GM10847 (cell line): ENCODE data around the gene NUF2.

ENCODE experiments used
- POLR2A ChIP-seq: IDR thresholded peaks from 2 replicates; pipeline ENCODE4 v1.6.1; 2011; ENCODE audit not compliant: insufficient read length; ENCODE audit errors: extremely low read depth

Gene NUF2

DNA sequence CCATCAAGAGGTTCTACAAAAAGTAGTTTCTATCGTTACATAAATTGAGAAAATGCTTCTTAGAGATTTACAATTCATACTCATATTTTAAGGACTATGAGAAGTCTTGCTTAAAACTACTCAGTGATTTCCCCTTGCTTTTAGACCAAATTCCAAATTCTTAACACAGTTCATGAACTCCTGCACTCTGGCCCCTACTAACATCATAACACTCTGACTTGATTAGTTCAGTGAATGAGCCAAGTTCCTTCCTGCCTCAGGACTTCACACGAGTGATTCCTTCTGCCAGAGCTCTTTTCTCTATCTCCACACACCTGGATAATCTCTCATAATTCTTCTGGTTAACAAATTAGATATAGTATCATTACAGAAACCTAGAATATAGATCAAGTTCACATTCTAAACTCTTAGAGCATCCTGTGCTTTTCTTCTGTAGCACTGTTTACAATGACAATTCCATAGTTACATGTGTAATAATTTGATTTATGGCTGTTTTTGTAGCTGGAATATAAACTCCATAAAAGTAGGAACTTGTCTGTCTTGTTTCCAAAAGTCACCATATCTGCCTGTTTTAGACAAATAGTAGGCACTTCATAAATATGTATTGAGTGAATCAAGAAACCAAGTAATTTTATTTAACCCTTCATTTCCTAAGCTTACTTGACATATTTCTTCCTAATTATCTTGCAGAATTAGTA, 59.9 kb downstream of the NUF2 start:
- no peak for TF ChIP-seq POLR2A

DNA sequence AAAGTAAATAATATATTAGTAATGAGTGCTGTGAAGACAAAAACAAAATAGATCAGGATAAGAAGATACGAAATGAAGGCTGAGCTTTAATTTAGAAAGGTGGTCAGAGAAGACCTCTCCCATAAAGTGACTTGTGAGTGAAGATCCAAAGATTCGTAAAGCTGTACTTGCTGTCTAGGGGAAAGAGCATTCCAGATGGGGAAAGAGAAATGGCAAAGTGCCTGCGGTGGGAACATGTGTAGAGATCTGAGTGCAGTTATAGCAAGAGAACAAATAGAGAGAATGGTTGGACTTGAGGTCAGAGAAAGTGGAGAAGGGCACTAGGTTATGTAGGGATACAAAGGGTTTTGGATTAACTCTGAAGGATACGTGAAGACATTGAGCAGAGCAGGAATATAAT, 60.6 kb downstream of the NUF2 start:
- TF ChIP-seq POLR2A: no peak

DNA sequence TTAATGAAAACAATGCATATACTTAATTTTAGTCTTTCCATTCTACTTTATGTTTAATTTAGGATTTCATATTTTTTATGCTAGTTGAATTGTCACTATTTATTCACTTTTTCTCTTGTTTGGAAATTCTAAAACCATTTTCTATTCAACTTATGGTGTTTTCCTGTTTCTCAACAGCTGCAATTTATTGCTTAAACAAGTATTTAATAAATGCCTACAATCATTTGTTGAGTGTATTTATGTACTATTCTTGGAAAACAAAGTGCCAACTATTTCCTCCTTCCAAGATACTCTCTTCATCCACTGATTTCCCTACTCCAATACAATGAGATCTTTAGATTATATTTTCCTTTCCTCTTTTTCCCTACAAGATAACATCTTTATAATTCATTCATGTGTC, 65.4 kb downstream of the NUF2 start:
- no peak for TF ChIP-seq POLR2A

DNA sequence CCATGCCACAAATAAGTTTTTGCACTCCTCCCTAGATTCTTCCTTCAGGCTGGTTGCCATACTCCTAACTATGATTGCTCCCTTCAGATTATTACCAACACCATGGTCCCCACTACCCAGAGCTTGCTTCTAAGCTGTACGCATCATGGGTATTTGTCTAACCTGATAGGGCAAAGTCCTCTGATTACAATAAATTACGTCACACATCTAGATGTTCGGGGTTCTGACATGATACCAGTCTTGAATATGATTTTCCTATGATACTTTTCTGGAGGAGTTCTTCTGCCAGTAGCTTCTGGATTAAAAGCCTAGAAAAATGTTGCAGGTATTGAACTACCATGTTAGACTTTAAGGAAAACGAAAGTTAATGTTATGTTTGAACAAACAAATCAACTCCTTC, 67.2 kb downstream of the NUF2 start:
- TF ChIP-seq POLR2A: no peak

DNA sequence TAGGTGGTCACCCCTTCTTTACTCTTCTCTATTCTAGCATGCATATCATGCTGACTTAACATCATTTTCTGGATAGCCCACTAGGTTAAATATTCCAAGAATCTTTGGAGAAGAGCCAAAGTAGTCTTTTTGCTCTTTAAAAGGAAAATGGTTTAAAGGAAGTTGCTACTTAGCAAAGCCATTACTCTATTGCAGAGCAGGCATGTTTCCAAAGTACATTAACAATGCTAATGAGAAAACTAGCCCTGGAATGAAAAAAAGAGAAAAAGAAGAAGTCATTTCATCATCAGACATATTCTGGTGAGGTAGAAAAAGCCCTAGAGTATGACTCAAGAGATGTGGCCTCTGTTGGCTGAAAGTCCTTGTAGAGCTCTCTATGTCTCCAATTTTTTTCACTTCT, 74.0 kb downstream of the NUF2 start:
- no peak for TF ChIP-seq POLR2A

DNA sequence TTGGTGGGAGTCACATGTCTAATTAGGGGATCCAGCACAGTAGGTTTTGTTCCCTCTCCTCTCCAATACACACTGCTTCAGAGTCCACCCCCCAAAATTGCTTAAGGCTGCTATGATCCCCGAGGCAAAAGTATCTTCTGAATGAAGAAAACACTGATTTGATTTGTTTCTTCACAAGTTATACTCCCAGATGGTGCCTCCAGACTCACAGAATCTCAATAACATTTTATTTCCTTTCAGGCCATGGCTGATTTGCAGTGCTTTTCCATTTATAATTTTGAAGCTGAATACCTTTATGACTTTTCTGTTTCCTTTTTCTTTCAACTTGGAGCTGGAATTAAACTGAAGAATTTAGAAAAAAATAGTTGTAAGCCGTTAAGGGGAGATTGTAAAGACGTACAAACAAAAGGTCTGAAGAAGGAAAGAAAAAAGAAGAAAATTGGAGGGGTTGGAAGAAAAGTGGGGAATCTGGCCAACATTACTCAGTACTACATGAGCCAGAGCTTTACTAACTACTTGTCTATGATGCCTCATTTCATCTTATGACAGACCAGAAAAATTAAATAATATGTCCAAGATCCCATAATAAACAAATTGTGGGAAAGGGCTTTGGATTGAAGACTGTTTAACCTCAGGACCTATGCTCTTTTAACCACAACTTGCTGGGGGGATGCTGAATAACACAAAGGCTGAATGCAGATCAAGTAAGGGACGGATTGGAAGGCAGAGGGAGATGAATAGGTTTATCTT, 75.9 kb downstream of the NUF2 start:
- no peak for TF ChIP-seq POLR2A

DNA sequence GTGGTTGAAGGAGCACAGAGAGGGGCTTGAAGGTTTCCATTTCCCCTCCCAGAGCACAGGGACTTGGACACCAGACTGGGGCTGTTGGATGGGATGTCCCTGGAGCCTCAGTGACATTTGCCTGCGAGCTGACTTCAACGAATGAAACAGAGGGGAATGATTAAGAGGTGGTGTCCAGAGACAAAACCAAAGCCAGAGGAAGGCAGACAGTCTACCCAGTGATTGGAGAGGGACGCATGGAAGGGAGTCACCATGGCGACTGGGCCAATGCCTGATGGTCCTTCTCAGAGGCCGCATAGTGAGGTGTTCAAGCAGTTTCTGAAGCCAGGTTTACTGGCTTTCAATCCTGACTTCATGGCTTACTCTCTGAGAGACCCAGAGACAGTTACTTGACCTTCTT, 77.2 kb downstream of the NUF2 start:
- no peak for TF ChIP-seq POLR2A

DNA sequence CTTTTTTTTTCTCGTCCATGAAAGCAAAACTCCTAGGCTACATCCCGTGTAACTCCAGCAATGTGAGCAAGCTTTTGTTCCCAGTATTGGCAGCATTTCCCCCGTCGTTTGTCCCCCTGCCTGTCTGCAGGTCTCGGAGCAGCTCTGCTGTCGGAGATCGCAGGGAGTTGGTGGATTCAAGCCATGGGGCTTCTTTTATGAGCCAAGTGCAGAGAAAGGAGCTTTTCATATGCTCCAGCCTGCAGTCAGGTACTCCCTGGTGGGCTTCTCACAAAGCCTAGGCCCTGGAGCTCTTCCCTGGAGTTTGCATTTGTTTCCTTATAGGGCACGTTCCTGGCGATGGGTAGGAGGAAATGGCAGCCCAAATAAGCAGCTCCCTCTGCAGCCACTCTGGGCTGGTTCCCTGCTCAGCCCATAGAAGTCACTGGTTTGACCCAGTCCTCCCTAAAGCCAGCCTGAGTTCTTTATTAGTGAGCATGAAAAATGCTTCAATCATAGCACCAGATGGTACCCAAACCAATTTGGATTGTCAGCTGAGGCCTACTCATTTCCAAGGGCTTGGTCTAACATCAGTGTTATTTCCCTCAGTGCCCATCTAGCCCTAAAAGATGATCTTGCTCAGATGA, 78.3 kb downstream of the NUF2 start:
- TF ChIP-seq POLR2A: no peak

DNA sequence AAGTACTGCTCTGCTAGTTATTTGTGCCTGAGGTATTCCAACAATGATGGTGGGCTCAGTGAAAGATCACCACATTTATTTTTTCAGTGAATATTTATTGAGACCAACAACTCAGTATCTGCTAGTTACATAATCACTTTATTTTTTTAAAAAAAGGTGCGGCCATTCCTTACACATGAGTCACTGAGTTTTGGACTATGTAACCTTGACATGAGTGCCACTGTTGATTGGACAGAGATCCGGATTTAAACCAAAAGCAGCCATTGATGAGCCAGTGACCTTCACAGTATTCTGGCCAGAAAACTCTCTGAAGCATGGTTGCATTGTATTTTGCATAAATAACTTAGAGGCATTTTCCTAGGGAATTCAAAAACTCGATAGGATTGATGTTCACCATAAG, 79.5 kb downstream of the NUF2 start:
- no peak for TF ChIP-seq POLR2A
